WTC11 (cell line): ENCODE measurements around the gene CEP120. TPM values are rescaled to one million over a fixed set of nuclear protein-coding genes. Genes with fewer than 3 reads are reported as not detected.

Experiments used
- ATAC-seq: fragments of 200-7000 bp; cut with Tn5 transposase; 2 replicates; pipeline ENCODE4 v1.10.0; 2021; ENCODE audit warnings: mild to moderate bottlenecking, moderate library complexity
- CTCF ChIA-PET: fragments of 300-600 bp; sonication (Branson Sonifier 250); formaldehyde crosslinking; loops from one replicate; lab custom pipeline; 2021; ENCODE audit warnings: antibody characterized with exemption; lab: Charles Lee
- POLR2A ChIA-PET: fragments of 350-600 bp; sonication (Branson Sonifier 250); formaldehyde crosslinking; loops from one replicate; lab custom pipeline; 2021; ENCODE audit warnings: antibody characterized with exemption; lab: Charles Lee
- DNase-seq: peaks from one replicate; pipeline ENCODE4 v3.0.0; 2021; ENCODE audit warnings: low spot score
- H3K27ac Mint-ChIP-seq: 2 replicates; pipeline ENCODE4 v1.8.0; 2021; ENCODE audit warnings: mixed read lengths
- H3K27me3 Mint-ChIP-seq: 2 replicates; pipeline ENCODE4 v1.8.0; 2021; ENCODE audit warnings: low read depth, mild to moderate bottlenecking, moderate library complexity, mixed read lengths
- H3K36me3 Mint-ChIP-seq: 2 replicates; pipeline ENCODE4 v1.8.0; 2021; ENCODE audit warnings: mixed read lengths
- H3K4me1 Mint-ChIP-seq: 2 replicates; pipeline ENCODE4 v1.8.0; 2022; ENCODE audit warnings: mixed read lengths
- H3K4me3 Mint-ChIP-seq: 2 replicates; pipeline ENCODE4 v1.8.0; 2021; ENCODE audit warnings: mild to moderate bottlenecking, moderate library complexity, mixed read lengths
- H3K9me3 Mint-ChIP-seq: 2 replicates; pipeline ENCODE4 v1.8.0; 2021; ENCODE audit warnings: mixed read lengths
- CREB1 ChIP-seq: sonication (generic); formaldehyde crosslinking; IDR thresholded peaks from 2 replicates; pipeline ENCODE4 v1.8.0; 2023; ENCODE audit warnings: mild to moderate bottlenecking, missing genetic modification reagents
- ELF4 ChIP-seq: sonication (generic); formaldehyde crosslinking; IDR thresholded peaks from 2 replicates; pipeline ENCODE4 v1.8.1; 2022; ENCODE audit warnings: low read depth, mild to moderate bottlenecking, moderate library complexity, missing genetic modification reagents
- ESRRA ChIP-seq: sonication (generic); formaldehyde crosslinking; IDR thresholded peaks from 2 replicates; pipeline ENCODE4 v1.8.1; 2022; ENCODE audit warnings: mild to moderate bottlenecking, missing genetic modification reagents, borderline replicate concordance
- ETV6 ChIP-seq: sonication (generic); formaldehyde crosslinking; IDR thresholded peaks from 2 replicates; pipeline ENCODE4 v1.8.1; 2022; ENCODE audit warnings: mild to moderate bottlenecking, missing genetic modification reagents
- FOXP1 ChIP-seq: sonication (generic); formaldehyde crosslinking; IDR thresholded peaks from 2 replicates; pipeline ENCODE4 v1.8.0; 2022; ENCODE audit warnings: missing genetic modification reagents, mild to moderate bottlenecking, moderate library complexity, borderline replicate concordance
- GABPB1 ChIP-seq: sonication (generic); formaldehyde crosslinking; IDR thresholded peaks from 2 replicates; pipeline ENCODE4 v1.8.1; 2023; ENCODE audit warnings: mild to moderate bottlenecking, missing genetic modification reagents
- IRF2 ChIP-seq: sonication (generic); formaldehyde crosslinking; IDR thresholded peaks from 2 replicates; pipeline ENCODE4 v1.8.0; 2022; ENCODE audit warnings: low read depth, missing genetic modification reagents, borderline replicate concordance
- JAZF1 ChIP-seq: fragments of 250-450 bp; sonication (Bioruptor Pico); IDR thresholded peaks from 2 replicates; pipeline ENCODE4 v1.9.0; 2021; ENCODE audit warnings: moderate library complexity, mild to moderate bottlenecking, inconsistent platforms
- MXD4 ChIP-seq: fragments of 250-450 bp; sonication (Bioruptor Pico); IDR thresholded peaks from 2 replicates; pipeline ENCODE4 v1.8.0; 2021; ENCODE audit warnings: mild to moderate bottlenecking, moderate library complexity, borderline replicate concordance
- NFATC4 ChIP-seq: fragments of 250-450 bp; sonication (Bioruptor Pico); IDR thresholded peaks from 2 replicates; pipeline ENCODE4 v1.9.0; 2021; ENCODE audit warnings: mild to moderate bottlenecking
- NFE2L1 ChIP-seq: sonication (generic); formaldehyde crosslinking; IDR thresholded peaks from 2 replicates; pipeline ENCODE4 v1.8.1; 2023; ENCODE audit warnings: missing genetic modification reagents
- OVOL2 ChIP-seq: fragments of 250-450 bp; sonication (Bioruptor Pico); IDR thresholded peaks from 2 replicates; pipeline ENCODE4 v1.9.0; 2021; ENCODE audit warnings: mild to moderate bottlenecking, borderline replicate concordance
- TEAD1 ChIP-seq: sonication (generic); formaldehyde crosslinking; IDR thresholded peaks from 2 replicates; pipeline ENCODE4 v1.8.0; 2022; ENCODE audit warnings: mild to moderate bottlenecking, missing genetic modification reagents
- TP53 ChIP-seq: sonication (generic); formaldehyde crosslinking; IDR thresholded peaks from 2 replicates; pipeline ENCODE4 v1.8.1; 2023; ENCODE audit warnings: mild to moderate bottlenecking, missing genetic modification reagents
- ZNF232 ChIP-seq: sonication (generic); formaldehyde crosslinking; IDR thresholded peaks from 2 replicates; pipeline ENCODE4 v1.8.0; 2022; ENCODE audit warnings: mild to moderate bottlenecking, missing genetic modification reagents
- ZNF263 ChIP-seq: sonication (generic); formaldehyde crosslinking; IDR thresholded peaks from 2 replicates; pipeline ENCODE4 v1.8.1; 2022; ENCODE audit warnings: low read depth, mild to moderate bottlenecking, moderate library complexity, missing genetic modification reagents
- ZNF416 ChIP-seq: fragments of 250-450 bp; sonication (Bioruptor Pico); IDR thresholded peaks from 2 replicates; pipeline ENCODE4 v1.9.0; 2021; ENCODE audit warnings: mild to moderate bottlenecking, inconsistent platforms
- ZNF423 ChIP-seq: fragments of 250-450 bp; sonication (Bioruptor Pico); IDR thresholded peaks from 2 replicates; pipeline ENCODE4 v2.1.2; 2022; ENCODE audit warnings: mild to moderate bottlenecking, moderate library complexity
- total RNA-seq: library from RNA; stranded (reverse); gene quantifications from 3 replicates; pipeline ENCODE4 v1.2.3, GENCODE V29; 2021
- TF ChIP-seq, protein P1 (sequence below): sonication (generic); formaldehyde crosslinking; IDR thresholded peaks from 2 replicates; pipeline ENCODE4 v1.8.0; 2022; ENCODE audit warnings: mild to moderate bottlenecking, missing genetic modification reagents
- TF ChIP-seq, protein P2 (sequence below): sonication (generic); formaldehyde crosslinking; IDR thresholded peaks from 2 replicates; pipeline ENCODE4 v1.8.1; 2022; ENCODE audit warnings: mild to moderate bottlenecking, moderate library complexity, missing genetic modification reagents
- TF ChIP-seq, protein P3 (sequence below): fragments of 250-450 bp; sonication (Bioruptor Pico); IDR thresholded peaks from 2 replicates; pipeline ENCODE4 v1.9.0; 2021; ENCODE audit warnings: moderate library complexity, mild to moderate bottlenecking, inconsistent platforms, borderline replicate concordance
- TF ChIP-seq, protein P4 (sequence below): sonication (generic); formaldehyde crosslinking; IDR thresholded peaks from 2 replicates; pipeline ENCODE4 v1.8.1; 2023; ENCODE audit warnings: mild to moderate bottlenecking, missing genetic modification reagents
- TF ChIP-seq, protein P5 (sequence below): fragments of 250-450 bp; sonication (Bioruptor Pico); IDR thresholded peaks from 2 replicates; pipeline ENCODE4 v1.9.0; 2021; ENCODE audit warnings: mild to moderate bottlenecking, borderline replicate concordance

CEP120 gene
- total RNA-seq, 1 experiment from 2014 or later: 15.2 TPM

DNA sequence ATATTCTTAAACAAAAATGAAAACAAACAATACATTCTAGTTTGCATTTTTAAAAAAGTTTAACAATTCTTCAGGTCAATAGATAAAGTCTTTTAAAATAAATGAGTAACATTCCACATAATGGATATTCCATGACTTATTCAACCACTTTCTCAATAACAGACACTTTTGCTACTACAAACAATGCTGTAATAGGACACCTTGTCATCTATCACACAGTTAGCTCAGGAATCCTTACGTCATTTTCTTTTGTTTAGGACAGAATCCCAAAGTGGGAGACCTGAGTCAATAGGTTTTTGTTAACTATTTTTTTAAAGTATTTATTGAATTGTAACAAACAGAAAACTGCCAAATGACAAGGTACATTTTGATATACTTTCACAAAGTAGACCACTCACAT lies 72.5 kb downstream of the CEP120 start:
- ChIA-PET POLR2A (no interaction called here), CTCF (no interaction called here)
- Mint-ChIP-seq H3K27me3 (no peaks in the 10 kb centered on the region), H3K4me3 (no peak overlapping the region), H3K4me1 (peaks cover 3% of the 10 kb centered on the region; the same call in 1 of the 2 replicates), H3K9me3 (peaks cover 23% of the 10 kb centered on the region), H3K36me3 (peaks cover 18% of the 10 kb centered on the region), H3K27ac (no peak overlapping the region)
- TF ChIP-seq ZNF263 (CRISPR knock-in tag) (no peak), JAZF1 (CRISPR knock-in tag) (no peak), ETV6 (CRISPR knock-in tag) (no peak), GABPB1 (CRISPR knock-in tag) (no peak), FOXP1 (CRISPR knock-in tag) (no peak), IRF2 (CRISPR knock-in tag) (no peak), ZNF232 (no peak), TP53 (CRISPR knock-in tag) (no peak), OVOL2 (CRISPR knock-in tag) (no peak), ZNF423 (CRISPR knock-in tag) (no peak), ZNF416 (no peak), TEAD1 (no peak), ESRRA (no peak)
- TF ChIP-seq, protein P1, sequence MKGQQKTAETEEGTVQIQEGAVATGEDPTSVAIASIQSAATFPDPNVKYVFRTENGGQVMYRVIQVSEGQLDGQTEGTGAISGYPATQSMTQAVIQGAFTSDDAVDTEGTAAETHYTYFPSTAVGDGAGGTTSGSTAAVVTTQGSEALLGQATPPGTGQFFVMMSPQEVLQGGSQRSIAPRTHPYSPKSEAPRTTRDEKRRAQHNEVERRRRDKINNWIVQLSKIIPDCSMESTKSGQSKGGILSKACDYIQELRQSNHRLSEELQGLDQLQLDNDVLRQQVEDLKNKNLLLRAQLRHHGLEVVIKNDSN: no peak
- TF ChIP-seq, protein P2, sequence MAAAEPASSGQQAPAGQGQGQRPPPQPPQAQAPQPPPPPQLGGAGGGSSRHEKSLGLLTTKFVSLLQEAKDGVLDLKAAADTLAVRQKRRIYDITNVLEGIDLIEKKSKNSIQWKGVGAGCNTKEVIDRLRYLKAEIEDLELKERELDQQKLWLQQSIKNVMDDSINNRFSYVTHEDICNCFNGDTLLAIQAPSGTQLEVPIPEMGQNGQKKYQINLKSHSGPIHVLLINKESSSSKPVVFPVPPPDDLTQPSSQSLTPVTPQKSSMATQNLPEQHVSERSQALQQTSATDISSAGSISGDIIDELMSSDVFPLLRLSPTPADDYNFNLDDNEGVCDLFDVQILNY (CRISPR knock-in tag): no peak
- TF ChIP-seq, protein P3, sequence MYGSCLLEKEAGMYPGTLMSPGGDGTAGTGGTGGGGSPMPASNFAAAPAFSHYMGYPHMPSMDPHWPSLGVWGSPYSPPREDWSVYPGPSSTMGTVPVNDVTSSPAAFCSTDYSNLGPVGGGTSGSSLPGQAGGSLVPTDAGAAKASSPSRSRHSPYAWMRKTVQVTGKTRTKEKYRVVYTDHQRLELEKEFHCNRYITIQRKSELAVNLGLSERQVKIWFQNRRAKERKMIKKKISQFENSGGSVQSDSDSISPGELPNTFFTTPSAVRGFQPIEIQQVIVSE (CRISPR knock-in tag): no peak
- TF ChIP-seq, protein P4, sequence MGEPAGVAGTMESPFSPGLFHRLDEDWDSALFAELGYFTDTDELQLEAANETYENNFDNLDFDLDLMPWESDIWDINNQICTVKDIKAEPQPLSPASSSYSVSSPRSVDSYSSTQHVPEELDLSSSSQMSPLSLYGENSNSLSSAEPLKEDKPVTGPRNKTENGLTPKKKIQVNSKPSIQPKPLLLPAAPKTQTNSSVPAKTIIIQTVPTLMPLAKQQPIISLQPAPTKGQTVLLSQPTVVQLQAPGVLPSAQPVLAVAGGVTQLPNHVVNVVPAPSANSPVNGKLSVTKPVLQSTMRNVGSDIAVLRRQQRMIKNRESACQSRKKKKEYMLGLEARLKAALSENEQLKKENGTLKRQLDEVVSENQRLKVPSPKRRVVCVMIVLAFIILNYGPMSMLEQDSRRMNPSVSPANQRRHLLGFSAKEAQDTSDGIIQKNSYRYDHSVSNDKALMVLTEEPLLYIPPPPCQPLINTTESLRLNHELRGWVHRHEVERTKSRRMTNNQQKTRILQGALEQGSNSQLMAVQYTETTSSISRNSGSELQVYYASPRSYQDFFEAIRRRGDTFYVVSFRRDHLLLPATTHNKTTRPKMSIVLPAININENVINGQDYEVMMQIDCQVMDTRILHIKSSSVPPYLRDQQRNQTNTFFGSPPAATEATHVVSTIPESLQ (CRISPR knock-in tag): no peak
- ATAC-seq: no peak
- DNase-seq: no peak

DNA sequence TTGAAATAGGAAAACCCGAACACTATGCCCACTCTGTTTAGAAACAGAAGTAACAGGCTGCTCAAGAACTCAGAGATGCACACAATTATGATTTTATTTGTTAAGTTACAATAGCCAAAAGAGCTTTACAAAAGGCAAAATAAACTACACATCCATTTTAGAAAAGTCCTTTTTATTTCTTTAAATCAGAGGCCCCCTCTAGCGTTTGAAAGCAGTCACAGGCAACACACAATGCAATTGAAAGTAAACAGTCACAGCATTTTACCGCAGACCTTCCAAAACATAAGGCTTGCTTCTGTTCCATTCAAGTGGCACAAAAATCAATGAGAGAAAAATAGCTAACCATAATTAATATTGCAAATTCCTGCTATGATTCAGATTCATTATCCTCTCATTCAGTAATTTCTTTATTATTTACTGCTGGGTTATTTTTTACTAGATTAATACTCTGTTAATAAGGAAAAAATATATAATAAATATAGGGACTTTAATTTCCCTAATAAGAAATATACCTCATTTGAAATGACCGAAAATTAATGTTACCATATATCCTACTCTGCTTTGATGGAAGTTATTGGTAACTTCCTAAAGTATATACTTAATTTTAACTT lies 78.3 kb downstream of the CEP120 start:
- H3K4me1 Mint-ChIP-seq: no peaks in the 10 kb centered on the region
- no peak for ATAC-seq
- DNase-seq: peak; percentile 13
- H3K4me3 Mint-ChIP-seq: no peak overlapping the region
- ChIA-PET POLR2A (no interaction called here), CTCF (interaction anchor here (0.6 to 1.5 kb wide), 4 partner anchors 180 to 1429 kb away, joined by 3 to 5 read pairs (median 4); no protein-coding TSS in a partner anchor)
- H3K36me3 Mint-ChIP-seq: no peaks in the 10 kb centered on the region
- H3K27ac Mint-ChIP-seq: 0 out of 2 replicates have a peak overlapping the region, but pooled peaks have one; percentile 26
- no peaks in the 10 kb centered on the region for H3K27me3 Mint-ChIP-seq
- H3K9me3 Mint-ChIP-seq: no peaks in the 10 kb centered on the region
- TF ChIP-seq CREB1 (CRISPR knock-in tag) (no peak), ELF4 (CRISPR knock-in tag) (no peak), NFE2L1 (CRISPR knock-in tag) (no peak), GABPB1 (CRISPR knock-in tag) (no peak), NFATC4 (CRISPR knock-in tag) (no peak), MXD4 (CRISPR knock-in tag) (no peak)
- TF ChIP-seq, protein P5, sequence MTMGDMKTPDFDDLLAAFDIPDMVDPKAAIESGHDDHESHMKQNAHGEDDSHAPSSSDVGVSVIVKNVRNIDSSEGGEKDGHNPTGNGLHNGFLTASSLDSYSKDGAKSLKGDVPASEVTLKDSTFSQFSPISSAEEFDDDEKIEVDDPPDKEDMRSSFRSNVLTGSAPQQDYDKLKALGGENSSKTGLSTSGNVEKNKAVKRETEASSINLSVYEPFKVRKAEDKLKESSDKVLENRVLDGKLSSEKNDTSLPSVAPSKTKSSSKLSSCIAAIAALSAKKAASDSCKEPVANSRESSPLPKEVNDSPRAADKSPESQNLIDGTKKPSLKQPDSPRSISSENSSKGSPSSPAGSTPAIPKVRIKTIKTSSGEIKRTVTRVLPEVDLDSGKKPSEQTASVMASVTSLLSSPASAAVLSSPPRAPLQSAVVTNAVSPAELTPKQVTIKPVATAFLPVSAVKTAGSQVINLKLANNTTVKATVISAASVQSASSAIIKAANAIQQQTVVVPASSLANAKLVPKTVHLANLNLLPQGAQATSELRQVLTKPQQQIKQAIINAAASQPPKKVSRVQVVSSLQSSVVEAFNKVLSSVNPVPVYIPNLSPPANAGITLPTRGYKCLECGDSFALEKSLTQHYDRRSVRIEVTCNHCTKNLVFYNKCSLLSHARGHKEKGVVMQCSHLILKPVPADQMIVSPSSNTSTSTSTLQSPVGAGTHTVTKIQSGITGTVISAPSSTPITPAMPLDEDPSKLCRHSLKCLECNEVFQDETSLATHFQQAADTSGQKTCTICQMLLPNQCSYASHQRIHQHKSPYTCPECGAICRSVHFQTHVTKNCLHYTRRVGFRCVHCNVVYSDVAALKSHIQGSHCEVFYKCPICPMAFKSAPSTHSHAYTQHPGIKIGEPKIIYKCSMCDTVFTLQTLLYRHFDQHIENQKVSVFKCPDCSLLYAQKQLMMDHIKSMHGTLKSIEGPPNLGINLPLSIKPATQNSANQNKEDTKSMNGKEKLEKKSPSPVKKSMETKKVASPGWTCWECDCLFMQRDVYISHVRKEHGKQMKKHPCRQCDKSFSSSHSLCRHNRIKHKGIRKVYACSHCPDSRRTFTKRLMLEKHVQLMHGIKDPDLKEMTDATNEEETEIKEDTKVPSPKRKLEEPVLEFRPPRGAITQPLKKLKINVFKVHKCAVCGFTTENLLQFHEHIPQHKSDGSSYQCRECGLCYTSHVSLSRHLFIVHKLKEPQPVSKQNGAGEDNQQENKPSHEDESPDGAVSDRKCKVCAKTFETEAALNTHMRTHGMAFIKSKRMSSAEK (CRISPR knock-in tag): no peak
- TF ChIP-seq, protein P3 (CRISPR knock-in tag): no peak
